Heart left ventricle (tissue), 13 donors: ENCODE results near the gene POU6F2.

Source experiments
- POLR2A ChIP-seq, 2 donors: fragments of 450-650 bp; IDR thresholded peaks; one replicate each; pipeline ENCODE4 v1.6.1; 2017; ENCODE audit warnings: antibody characterized with exemption in 2 of 2, mild to moderate bottlenecking in 2 of 2, moderate library complexity in 2 of 2
- TF ChIP-seq, protein P1 (sequence below), 12 donors: fragments of 200-600 bp; sonication (generic) in 4 of 12; IDR thresholded peaks; one replicate each; pipeline versions ENCODE4 v1.5.0 to v1.8.0; 2018 to 2022; ENCODE audit warnings: antibody characterized with exemption in 12 of 12, mild to moderate bottlenecking in 5 of 12
- donor health status: ischemic (EF 13 %, LVEDD 7.1; RV severe dilation, severe dysfunction).
- donor health status: DM: no; HTN: yes; CAD: no.
- donor health status: DM: no; HTN: no; CAD: no.
- donor health status: ischemic (EF 25% LVEDD 6.9; RV normal size, moderate dysfunction).
- donor health status: ischemic (EF 25% LVEDD 5.7; RV mildly dilated, moderate dysfunction).
- donor health status: ischemic (EF 35%, LVEDD 5.7; RV mildly dilated, moderate dysfunction).
- donor health status: nonischemic (EF 11% LVEDD 7.7; RV severe dilation, severe dysfunction).
- donor health status: DM: yes; HTN: yes; CAD: no.
- donor health status: PGD.
- donor health status: ischemic (EF 29% LVEDD 5.4; RV normal size, mild dysfunction).
- donor health status: nonischemic (EF 23%, LVEDD 6.1; RV moderate dilation, normal function).

DNA sequence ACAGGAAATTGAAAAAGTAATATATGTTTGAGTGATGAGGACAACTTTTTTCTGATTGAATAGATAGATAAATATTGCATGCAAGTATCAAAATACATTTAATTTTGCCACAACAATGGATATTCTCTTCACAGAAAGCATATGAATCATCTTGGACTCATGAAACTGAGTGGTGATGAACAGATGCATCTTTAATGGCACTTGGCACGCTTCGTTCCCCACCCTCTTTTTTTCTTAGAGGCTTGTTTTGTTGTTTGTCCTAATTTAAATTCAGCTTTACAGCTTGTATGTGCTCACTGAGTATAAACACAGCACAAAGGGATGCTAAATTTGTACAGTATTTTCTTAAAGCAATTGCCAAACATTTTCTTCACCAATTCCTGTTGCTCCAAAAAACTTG lies 443.5 kb downstream of the POU6F2 start:
- TF ChIP-seq, protein P1, sequence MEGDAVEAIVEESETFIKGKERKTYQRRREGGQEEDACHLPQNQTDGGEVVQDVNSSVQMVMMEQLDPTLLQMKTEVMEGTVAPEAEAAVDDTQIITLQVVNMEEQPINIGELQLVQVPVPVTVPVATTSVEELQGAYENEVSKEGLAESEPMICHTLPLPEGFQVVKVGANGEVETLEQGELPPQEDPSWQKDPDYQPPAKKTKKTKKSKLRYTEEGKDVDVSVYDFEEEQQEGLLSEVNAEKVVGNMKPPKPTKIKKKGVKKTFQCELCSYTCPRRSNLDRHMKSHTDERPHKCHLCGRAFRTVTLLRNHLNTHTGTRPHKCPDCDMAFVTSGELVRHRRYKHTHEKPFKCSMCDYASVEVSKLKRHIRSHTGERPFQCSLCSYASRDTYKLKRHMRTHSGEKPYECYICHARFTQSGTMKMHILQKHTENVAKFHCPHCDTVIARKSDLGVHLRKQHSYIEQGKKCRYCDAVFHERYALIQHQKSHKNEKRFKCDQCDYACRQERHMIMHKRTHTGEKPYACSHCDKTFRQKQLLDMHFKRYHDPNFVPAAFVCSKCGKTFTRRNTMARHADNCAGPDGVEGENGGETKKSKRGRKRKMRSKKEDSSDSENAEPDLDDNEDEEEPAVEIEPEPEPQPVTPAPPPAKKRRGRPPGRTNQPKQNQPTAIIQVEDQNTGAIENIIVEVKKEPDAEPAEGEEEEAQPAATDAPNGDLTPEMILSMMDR (IDR thresholded peaks at IDR 0.05), result no peak
- no peak for TF ChIP-seq POLR2A (IDR thresholded peaks at IDR 0.05)
